HepG2 (cell line): ENCODE results near the gene SLC26A2. TPM values are rescaled to one million over a fixed set of nuclear protein-coding genes. Genes with fewer than 3 reads are reported as not detected.

Experiments used
- AGO2 ChIP-seq: fragments of 200-400 bp; formaldehyde crosslinking; optimal IDR thresholded peaks from 2 replicates; pipeline ENCODE3; 2017; ENCODE audit warnings: mild to moderate bottlenecking, low read depth, low read length, moderate library complexity
- BATF2 ChIP-seq: sonication (generic); formaldehyde crosslinking; IDR thresholded peaks from 2 replicates; pipeline ENCODE4 v1.8.0; 2022; ENCODE audit warnings: mild to moderate bottlenecking, missing genetic modification reagents, moderate library complexity
- HNF1A ChIP-seq, 2 experiments: sonication (generic) in 1 of 2; formaldehyde crosslinking in 1 of 2; IDR thresholded peaks; 2 replicates each; pipeline versions ENCODE4 v1.4.0 to v1.6.1; 2016 to 2020; ENCODE audit warnings: borderline replicate concordance in 1 of 2, low read depth in 1 of 2, mild to moderate bottlenecking in 1 of 2, missing genetic modification reagents in 1 of 2
- NR1H2 ChIP-seq: sonication (generic); formaldehyde crosslinking; IDR thresholded peaks from 2 replicates; pipeline ENCODE4 v1.8.1; 2022; ENCODE audit warnings: low read depth, missing genetic modification reagents, borderline replicate concordance
- REL ChIP-seq: sonication (generic); formaldehyde crosslinking; conservative IDR thresholded peaks from 2 replicates; pipeline ENCODE4 v1.8.0; 2022; ENCODE audit warnings: mild to moderate bottlenecking, missing genetic modification reagents, moderate library complexity
- RFXAP ChIP-seq: sonication (generic); formaldehyde crosslinking; IDR thresholded peaks from 2 replicates; pipeline ENCODE4 v1.4.0; 2020; ENCODE audit warnings: missing genetic modification reagents, borderline replicate concordance
- ZNF264 ChIP-seq: sonication (generic); formaldehyde crosslinking; IDR thresholded peaks from 2 replicates; pipeline ENCODE4 v1.4.0; 2020; ENCODE audit warnings: missing genetic modification reagents
- ZNF552 ChIP-seq: sonication (generic); formaldehyde crosslinking; IDR thresholded peaks from 2 replicates; pipeline ENCODE4 v1.9.0; 2022; ENCODE audit warnings: missing genetic modification reagents, mild to moderate bottlenecking, borderline replicate concordance
- ZNF580 ChIP-seq: IDR thresholded peaks from 2 replicates; pipeline ENCODE4 v1.6.1; 2016; ENCODE audit warnings: low read depth, borderline replicate concordance
- ZNF780A ChIP-seq: sonication (generic); formaldehyde crosslinking; IDR thresholded peaks from 2 replicates; pipeline ENCODE4 v1.8.0; 2022; ENCODE audit warnings: mild to moderate bottlenecking, missing genetic modification reagents, moderate library complexity
- polyA plus RNA-seq, 8 experiments: library from polyadenylated mRNA; depleted of rRNA in 3 of 8; stranded (reverse) in 7 of 8; unstranded in 1 of 8; fragments of >200 nt; fragmentation: Illumina TruSeq in 4 of 8; extraction: Trizol in 4 of 8; gene quantifications; 2 replicates each; pipeline versions ENCODE4 v1.2.1 to v1.2.3, GENCODE V29; 2011 to 2016; ENCODE audit warnings: low read depth in 4 of 8, missing spikeins in 1 of 8, mixed read lengths in 1 of 8; ENCODE audit not compliant: insufficient read depth in 1 of 8
- total RNA-seq, 5 experiments: library from RNA; depleted of rRNA; stranded (reverse); fragments of >200 nt; fragmentation: Illumina TruSeq; extraction: Trizol; gene quantifications; 2 replicates each; pipeline ENCODE4 v1.2.3, GENCODE V29; 2016; ENCODE audit warnings: low read depth in 1 of 5
- TF ChIP-seq, protein P1 (sequence below): IDR thresholded peaks from 2 replicates; pipeline ENCODE4 v1.6.1; 2018; ENCODE audit warnings: missing genetic modification reagents, mild to moderate bottlenecking, missing compliant biosample characterization
- TF ChIP-seq, protein P2 (sequence below): IDR thresholded peaks from 2 replicates; pipeline ENCODE4 v1.6.1; 2016; ENCODE audit warnings: mild to moderate bottlenecking
- TF ChIP-seq, protein P3 (sequence below): sonication (generic); formaldehyde crosslinking; IDR thresholded peaks from 2 replicates; pipeline ENCODE4 v1.4.0; 2020; ENCODE audit warnings: mild to moderate bottlenecking, missing genetic modification reagents
- TF ChIP-seq, protein P4 (sequence below): sonication (generic); formaldehyde crosslinking; IDR thresholded peaks from 2 replicates; pipeline ENCODE4 v1.5.1; 2020; ENCODE audit warnings: mild to moderate bottlenecking, moderate library complexity, missing genetic modification reagents

The SLC26A2 gene
- total and polyA plus RNA-seq, 2 of the 13 experiments (the other 11 are each of a cell fraction or from before 2014, with no cell fraction given), result 2.2 to 7.9 TPM

DNA sequence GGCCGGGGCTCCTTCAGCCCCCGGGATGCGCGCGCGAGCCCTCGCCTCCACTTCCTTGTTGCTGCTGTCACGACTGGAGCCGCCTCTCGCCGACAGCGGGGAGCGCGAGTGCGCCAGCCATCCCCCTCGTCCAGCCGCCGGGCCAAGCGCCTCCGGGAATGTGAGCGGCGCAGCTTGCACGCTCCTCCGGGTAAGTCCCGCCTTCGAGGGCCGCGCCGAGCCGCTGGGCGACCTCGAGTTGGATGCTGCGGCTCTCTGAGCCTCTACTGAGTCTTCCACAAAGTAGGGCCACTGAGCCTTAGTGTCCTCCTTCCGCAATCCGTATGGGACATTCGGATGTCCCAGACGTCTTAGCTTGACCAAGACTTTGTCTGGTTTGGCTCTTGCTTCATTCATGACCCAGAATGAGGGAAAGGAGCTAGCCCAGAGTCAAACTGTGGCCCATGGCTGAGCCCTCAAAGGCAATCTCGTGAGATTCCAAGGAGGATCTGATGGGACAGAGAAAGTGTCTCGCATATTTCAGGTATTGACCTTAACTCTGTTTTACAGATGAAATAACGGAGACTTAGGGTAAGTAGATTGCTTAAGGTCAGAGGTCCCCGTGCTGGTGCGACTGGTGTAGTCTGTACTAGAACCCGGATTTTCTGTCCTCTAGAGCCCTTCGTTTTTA lies 40.6 kb downstream of the SLC26A2 start (continued):
- TF ChIP-seq, protein P1, sequence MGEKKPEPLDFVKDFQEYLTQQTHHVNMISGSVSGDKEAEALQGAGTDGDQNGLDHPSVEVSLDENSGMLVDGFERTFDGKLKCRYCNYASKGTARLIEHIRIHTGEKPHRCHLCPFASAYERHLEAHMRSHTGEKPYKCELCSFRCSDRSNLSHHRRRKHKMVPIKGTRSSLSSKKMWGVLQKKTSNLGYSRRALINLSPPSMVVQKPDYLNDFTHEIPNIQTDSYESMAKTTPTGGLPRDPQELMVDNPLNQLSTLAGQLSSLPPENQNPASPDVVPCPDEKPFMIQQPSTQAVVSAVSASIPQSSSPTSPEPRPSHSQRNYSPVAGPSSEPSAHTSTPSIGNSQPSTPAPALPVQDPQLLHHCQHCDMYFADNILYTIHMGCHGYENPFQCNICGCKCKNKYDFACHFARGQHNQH (CRISPR knock-in tag), result no peak
- TF ChIP-seq, protein P2, sequence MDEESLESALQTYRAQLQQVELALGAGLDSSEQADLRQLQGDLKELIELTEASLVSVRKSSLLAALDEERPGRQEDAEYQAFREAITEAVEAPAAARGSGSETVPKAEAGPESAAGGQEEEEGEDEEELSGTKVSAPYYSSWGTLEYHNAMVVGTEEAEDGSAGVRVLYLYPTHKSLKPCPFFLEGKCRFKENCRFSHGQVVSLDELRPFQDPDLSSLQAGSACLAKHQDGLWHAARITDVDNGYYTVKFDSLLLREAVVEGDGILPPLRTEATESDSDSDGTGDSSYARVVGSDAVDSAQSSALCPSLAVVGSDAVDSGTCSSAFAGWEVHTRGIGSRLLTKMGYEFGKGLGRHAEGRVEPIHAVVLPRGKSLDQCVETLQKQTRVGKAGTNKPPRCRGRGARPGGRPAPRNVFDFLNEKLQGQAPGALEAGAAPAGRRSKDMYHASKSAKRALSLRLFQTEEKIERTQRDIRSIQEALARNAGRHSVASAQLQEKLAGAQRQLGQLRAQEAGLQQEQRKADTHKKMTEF, result 0 out of 2 replicates have a peak, but pooled peaks have one; percentile 12
- TF ChIP-seq NR1H2 (CRISPR knock-in tag) (peak; percentile 21; the same call in 1 of the 2 replicates), HNF1A (IDR thresholded peaks at IDR 0.05; ENCODE audit: low read depth) (no peak), HNF1A (CRISPR knock-in tag; IDR thresholded peaks at IDR 0.05; ENCODE audit: borderline replicate concordance) (no peak), ZNF580 (CRISPR knock-in tag) (no peak), BATF2 (0 out of 2 replicates have a peak, but pooled peaks have one; percentile 11), ZNF552 (CRISPR knock-in tag) (0 out of 2 replicates have a peak, but pooled peaks have one; percentile 18), ZNF780A (CRISPR knock-in tag) (no peak), REL (CRISPR knock-in tag) (0 out of 2 replicates have a peak, but pooled peaks have one; percentile 14), AGO2 (peak; percentile 6), ZNF264 (CRISPR knock-in tag) (no peak), RFXAP (CRISPR knock-in tag) (no peak)
- TF ChIP-seq, protein P3, sequence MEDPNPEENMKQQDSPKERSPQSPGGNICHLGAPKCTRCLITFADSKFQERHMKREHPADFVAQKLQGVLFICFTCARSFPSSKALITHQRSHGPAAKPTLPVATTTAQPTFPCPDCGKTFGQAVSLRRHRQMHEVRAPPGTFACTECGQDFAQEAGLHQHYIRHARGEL (CRISPR knock-in tag), result no peak
- TF ChIP-seq, protein P4, sequence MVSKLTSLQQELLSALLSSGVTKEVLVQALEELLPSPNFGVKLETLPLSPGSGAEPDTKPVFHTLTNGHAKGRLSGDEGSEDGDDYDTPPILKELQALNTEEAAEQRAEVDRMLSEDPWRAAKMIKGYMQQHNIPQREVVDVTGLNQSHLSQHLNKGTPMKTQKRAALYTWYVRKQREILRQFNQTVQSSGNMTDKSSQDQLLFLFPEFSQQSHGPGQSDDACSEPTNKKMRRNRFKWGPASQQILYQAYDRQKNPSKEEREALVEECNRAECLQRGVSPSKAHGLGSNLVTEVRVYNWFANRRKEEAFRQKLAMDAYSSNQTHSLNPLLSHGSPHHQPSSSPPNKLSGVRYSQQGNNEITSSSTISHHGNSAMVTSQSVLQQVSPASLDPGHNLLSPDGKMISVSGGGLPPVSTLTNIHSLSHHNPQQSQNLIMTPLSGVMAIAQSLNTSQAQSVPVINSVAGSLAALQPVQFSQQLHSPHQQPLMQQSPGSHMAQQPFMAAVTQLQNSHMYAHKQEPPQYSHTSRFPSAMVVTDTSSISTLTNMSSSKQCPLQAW (CRISPR knock-in tag), result no peak
